ENCODE data around the gene NKX2-4.

GRCh38 chr20:21432911-21433310, 35.6 kb upstream of the NKX2-4 start:
- TF ChIP-seq EZH2 (IDR thresholded peaks at IDR 0.05; ENCODE audit: borderline replicate concordance, insufficient read depth, low read depth, low read length, poor library complexity, severe bottlenecking) (no peak), CTCF (IDR thresholded peaks at IDR 0.05) (no peak)
